Measurements from ENCODE around the gene CBFA2T2. TPM values are rescaled to one million over a fixed set of nuclear protein-coding genes. Genes with fewer than 3 reads are reported as not detected.

CBFA2T2 gene
- polyA plus RNA-seq, 1 donor (not counting 4 experiments of a cell fraction or from before 2014, with no cell fraction given): 6.8 TPM

- H3K9me1 ChIP-seq (ENCODE audit: control insufficient read depth, extremely low read depth, insufficient read depth, low read length): no peaks in the 10 kb centered on the region
- TF ChIP-seq CTCF (optimal IDR thresholded peaks at IDR 0.05 in 1 of 3, IDR thresholded peaks at IDR 0.05 in 1 of 3, conservative IDR thresholded peaks at IDR 0.05 in 1 of 3; ENCODE audit: extremely low read depth in 1 of 3, insufficient read depth in 2 of 3, low read length in 3 of 3) (no peak), EZH2 (IDR thresholded peaks at IDR 0.05; ENCODE audit: low read length) (no peak)
- H3K36me3 ChIP-seq (ENCODE audit: control insufficient read depth in 2 of 2, extremely low read depth in 1 of 2, insufficient read depth in 2 of 2, low read length in 2 of 2): no peaks in the 10 kb centered on the region
- no peaks in the 10 kb centered on the region for H3K27me3 ChIP-seq (ENCODE audit: control insufficient read depth, extremely low read depth, insufficient read depth, low read length)
- no peak for DNase-seq (ENCODE audit: low read depth, low spot score)
- H3K4me2 ChIP-seq (ENCODE audit: control insufficient read depth, extremely low read depth, insufficient read depth, low read depth, low read length): no peak overlapping the region
- no peaks in the 10 kb centered on the region for H3K9me3 ChIP-seq (ENCODE audit: control insufficient read depth, low read depth, low read length)
- FAIRE-seq: no peak
- H3K79me2 ChIP-seq (ENCODE audit: control insufficient read depth, insufficient read depth, low read length): peaks cover 2% of the 10 kb centered on the region
- H3K9ac ChIP-seq (ENCODE audit: control insufficient read depth, extremely low read depth, insufficient read depth, low read length): no peak overlapping the region
- no peaks in the 10 kb centered on the region for H4K20me1 ChIP-seq (ENCODE audit: control insufficient read depth, extremely low read depth, insufficient read depth, low read length)
- H3K4me3 ChIP-seq (ENCODE audit: control insufficient read depth in 2 of 3, extremely low read depth in 1 of 3, insufficient read depth in 2 of 3, low read depth in 1 of 3, low read length in 3 of 3): no peak overlapping the region
- H3K27ac ChIP-seq (ENCODE audit: control insufficient read depth, insufficient read depth, low read length): no peak overlapping the region
- dilution Hi-C loops (cut with MboI; ENCODE audit: extremely low pct_ligation_motif_present, low sequenced_read_pairs): no loop called here
- H2AFZ ChIP-seq (ENCODE audit: control insufficient read depth, low read length): no peak overlapping the region
- H3K4me1 ChIP-seq (ENCODE audit: control insufficient read depth, extremely low read depth, insufficient read depth, low read length): no peaks in the 10 kb centered on the region
These were observed 36.9 kb downstream of the CBFA2T2 start for GRCh38 chr20:33526769-33527168.

GRCh38 chr20:33531047-33531877 lies 41.4 kb downstream of the CBFA2T2 start:
- H3K4me2 ChIP-seq (ENCODE audit: control insufficient read depth, extremely low read depth, insufficient read depth, low read depth, low read length): no peak overlapping the region

More at GRCh38 chr20:33531047-33531877, 41.4 kb downstream of the CBFA2T2 start:
- no peaks in the 10 kb centered on the region for H4K20me1 ChIP-seq (ENCODE audit: control insufficient read depth, extremely low read depth, insufficient read depth, low read length)
- no peak for TF ChIP-seq CTCF (optimal IDR thresholded peaks at IDR 0.05 in 1 of 3, IDR thresholded peaks at IDR 0.05 in 1 of 3, conservative IDR thresholded peaks at IDR 0.05 in 1 of 3; ENCODE audit: extremely low read depth in 1 of 3, insufficient read depth in 2 of 3, low read length in 3 of 3)
- no peak for TF ChIP-seq EZH2 (IDR thresholded peaks at IDR 0.05; ENCODE audit: low read length)
- no peak overlapping the region for H3K9ac ChIP-seq (ENCODE audit: control insufficient read depth, extremely low read depth, insufficient read depth, low read length)
- FAIRE-seq: no peak
- no peak overlapping the region for H2AFZ ChIP-seq (ENCODE audit: control insufficient read depth, low read length)
- H3K9me1 ChIP-seq (ENCODE audit: control insufficient read depth, extremely low read depth, insufficient read depth, low read length): no peaks in the 10 kb centered on the region
- H3K79me2 ChIP-seq (ENCODE audit: control insufficient read depth, insufficient read depth, low read length): peaks cover 3% of the 10 kb centered on the region
- no peaks in the 10 kb centered on the region for H3K36me3 ChIP-seq (ENCODE audit: control insufficient read depth in 2 of 2, extremely low read depth in 1 of 2, insufficient read depth in 2 of 2, low read length in 2 of 2)
- no peaks in the 10 kb centered on the region for H3K9me3 ChIP-seq (ENCODE audit: control insufficient read depth, low read depth, low read length)
- H3K27ac ChIP-seq (ENCODE audit: control insufficient read depth, insufficient read depth, low read length): no peak overlapping the region
- dilution Hi-C loops (cut with MboI; ENCODE audit: extremely low pct_ligation_motif_present, low sequenced_read_pairs): no loop called here
- no peaks in the 10 kb centered on the region for H3K27me3 ChIP-seq (ENCODE audit: control insufficient read depth, extremely low read depth, insufficient read depth, low read length)
- H3K4me3 ChIP-seq (ENCODE audit: control insufficient read depth in 2 of 3, extremely low read depth in 1 of 3, insufficient read depth in 2 of 3, low read depth in 1 of 3, low read length in 3 of 3): no peak overlapping the region
- DNase-seq (ENCODE audit: low read depth, low spot score): no peak
- H3K4me1 ChIP-seq (ENCODE audit: control insufficient read depth, extremely low read depth, insufficient read depth, low read length): no peaks in the 10 kb centered on the region

Measured in keratinocyte (primary cell).